SU-DHL-6 (cell line): Measurements from ENCODE around the gene UFD1.

Source experiments
- H2AFZ ChIP-seq: fragments of 200-600 bp; sonication (generic); 2 replicates; pipeline ENCODE4 v1.6.1; 2014; ENCODE audit warnings: low read depth, mild to moderate bottlenecking, moderate library complexity, mixed read lengths, antibody characterized with exemption, low read length; ENCODE audit not compliant: severe bottlenecking
- H3F3A ChIP-seq: fragments of 200-600 bp; shearing (Covaris generic); 2 replicates; pipeline ENCODE4 v1.6.0; 2016; ENCODE audit warnings: antibody characterized with exemption, mild to moderate bottlenecking; ENCODE audit not compliant: insufficient read depth
- H3K27ac ChIP-seq: fragments of 200-600 bp; sonication (generic); 2 replicates; pipeline ENCODE4 v1.5.1; 2016; ENCODE audit warnings: low read depth, mild to moderate bottlenecking, low read length, moderate library complexity, mixed read lengths
- H3K27me3 ChIP-seq: fragments of 200-600 bp; sonication (generic), shearing (Covaris generic); 2 replicates; pipeline ENCODE4 v1.6.0; 2014; ENCODE audit warnings: mild to moderate bottlenecking, low read length
- H3K36me3 ChIP-seq: fragments of 200-600 bp; sonication (generic); 2 replicates; pipeline ENCODE4 v1.6.1; 2014; ENCODE audit warnings: mild to moderate bottlenecking, low read length, mixed read lengths
- H3K4me2 ChIP-seq: fragments of 300-600, 200-600 bp; shearing (Covaris generic), sonication (generic); 2 replicates; pipeline ENCODE4 v1.6.0; 2014; ENCODE audit warnings: low read length, low read depth, mild to moderate bottlenecking; ENCODE audit not compliant: poor library complexity, severe bottlenecking
- H3K4me3 ChIP-seq: fragments of 200-600 bp; sonication (generic); 2 replicates; pipeline ENCODE4 v1.5.1; 2014; ENCODE audit warnings: antibody characterized with exemption, low read length, mild to moderate bottlenecking, mixed read lengths; ENCODE audit not compliant: insufficient read depth, poor library complexity, severe bottlenecking
- H3K79me2 ChIP-seq: fragments of 200-600 bp; sonication (generic); 2 replicates; pipeline ENCODE4 v1.6.1; 2014; ENCODE audit warnings: mild to moderate bottlenecking, low read length, moderate library complexity; ENCODE audit not compliant: insufficient read depth
- H3K9ac ChIP-seq: fragments of 200-600 bp; sonication (generic); 2 replicates; pipeline ENCODE4 v1.7.0; 2014; ENCODE audit warnings: mild to moderate bottlenecking, low read length
- H3K9me2 ChIP-seq: fragments of 200-600 bp; sonication (generic); replicated peaks from 2 replicates; pipeline ENCODE4 v1.6.1; 2014; ENCODE audit warnings: low read length; ENCODE audit not compliant: insufficient read depth
- H3K9me3 ChIP-seq: fragments of 200-600 bp; sonication (generic); 2 replicates; pipeline ENCODE4 v1.6.1; 2014; ENCODE audit warnings: low read length, mixed read lengths; ENCODE audit not compliant: insufficient read depth
- H4K20me1 ChIP-seq: fragments of 200-600 bp; sonication (generic); 2 replicates; pipeline ENCODE4 v1.6.1; 2014; ENCODE audit warnings: low read depth, mild to moderate bottlenecking, antibody characterized with exemption, low read length, moderate library complexity, mixed read lengths
- CTCF ChIP-seq: fragments of 200-600 bp; sonication (generic); IDR thresholded peaks from one replicate; pipeline ENCODE4 v1.5.1; 2017; ENCODE audit warnings: antibody characterized with exemption, mild to moderate bottlenecking, low read length, moderate library complexity; ENCODE audit not compliant: insufficient read depth, poor library complexity, severe bottlenecking
- EZH2phosphoT487 ChIP-seq: fragments of 200-600 bp; sonication (generic), shearing (Covaris generic); conservative IDR thresholded peaks from 2 replicates; pipeline ENCODE4 v1.6.1; 2018; ENCODE audit warnings: mild to moderate bottlenecking, antibody characterized with exemption, low read length, moderate library complexity, mixed read lengths

The UFD1 gene

GRCh38 chr22:19498866-19499190 lies 19.8 kb upstream of the UFD1 start:
- Histone ChIP-seq H3K36me3 (no peaks in the 10 kb centered on the region), H4K20me1 (no peaks in the 10 kb centered on the region)

GRCh38 chr22:19498154-19498865 lies 19.3 kb upstream of the UFD1 start:
- Histone ChIP-seq H2AFZ (no peak overlapping the region), H3K27me3 (no peaks in the 10 kb centered on the region), H4K20me1 (no peaks in the 10 kb centered on the region), H3K9me2 (no peaks in the 10 kb centered on the region), H3K27ac (no peak overlapping the region), H3F3A (no peaks in the 10 kb centered on the region), H3K4me3 (no peak overlapping the region), H3K4me2 (no peak overlapping the region), H3K36me3 (no peaks in the 10 kb centered on the region), H3K9ac (no peak overlapping the region), H3K9me3 (no peaks in the 10 kb centered on the region), H3K79me2 (no peaks in the 10 kb centered on the region)
- TF ChIP-seq CTCF (no peak), EZH2phosphoT487 (no peak)

More at GRCh38 chr22:19498866-19499190, 19.8 kb upstream of the UFD1 start:
- no peaks in the 10 kb centered on the region for H3K79me2 ChIP-seq
- H3K9ac ChIP-seq = no peak overlapping the region
- no peaks in the 10 kb centered on the region for H3K9me2 ChIP-seq
- H3K27ac ChIP-seq = no peak overlapping the region
- H2AFZ ChIP-seq = no peak overlapping the region
- H3K4me3 ChIP-seq = no peak overlapping the region
- no peaks in the 10 kb centered on the region for H3K9me3 ChIP-seq
- TF ChIP-seq EZH2phosphoT487 (no peak), CTCF (no peak)
- no peaks in the 10 kb centered on the region for H3F3A ChIP-seq
- no peaks in the 10 kb centered on the region for H3K27me3 ChIP-seq
- no peak overlapping the region for H3K4me2 ChIP-seq

GRCh38 chr22:19497245-19497644 lies 18.3 kb upstream of the UFD1 start:
- Histone ChIP-seq H3K27ac (no peak overlapping the region), H3F3A (no peaks in the 10 kb centered on the region), H3K79me2 (no peaks in the 10 kb centered on the region), H3K27me3 (no peaks in the 10 kb centered on the region), H3K9ac (no peak overlapping the region), H2AFZ (no peak overlapping the region), H3K9me2 (no peaks in the 10 kb centered on the region), H3K9me3 (no peaks in the 10 kb centered on the region), H3K4me3 (no peak overlapping the region), H4K20me1 (no peaks in the 10 kb centered on the region), H3K4me2 (no peak overlapping the region), H3K36me3 (no peaks in the 10 kb centered on the region)
- TF ChIP-seq EZH2phosphoT487 (no peak), CTCF (no peak)
